Measurements from ENCODE around the gene LIMCH1.

The LIMCH1 gene

DNA sequence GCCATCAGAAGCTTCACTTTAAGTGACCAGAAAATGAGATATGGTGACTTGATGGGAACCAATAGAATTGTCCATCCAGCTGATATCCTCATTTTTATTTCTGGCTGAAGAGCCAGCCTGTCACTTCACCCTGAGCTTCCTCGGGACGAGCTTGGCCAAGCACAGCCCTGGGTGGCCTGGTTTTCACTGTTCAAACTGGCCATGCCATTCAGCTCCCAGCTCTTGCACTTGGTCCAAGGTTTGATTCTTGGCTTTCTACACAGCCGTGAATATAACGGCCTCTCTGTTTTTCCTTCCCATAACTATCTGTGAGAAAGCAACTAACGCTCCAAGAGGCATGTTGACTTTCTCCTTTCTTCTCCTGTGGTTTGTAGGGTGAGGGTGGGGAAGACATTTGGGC lies 71.9 kb downstream of the LIMCH1 start:
- Histone ChIP-seq H3K27ac (no peak overlapping the region), H3K9me3 (no peaks in the 10 kb centered on the region), H3K27me3 (no peaks in the 10 kb centered on the region), H3K36me3 (no peaks in the 10 kb centered on the region), H3K4me3 (ENCODE audit: low read depth in 1 of 2, low read length in 1 of 2) (no peak overlapping the region), H3K4me1 (ENCODE audit: control insufficient read depth in 1 of 2, insufficient read depth in 1 of 2, low read depth in 1 of 2, low read length in 1 of 2) (no peaks in the 10 kb centered on the region)
- TF ChIP-seq CTCF (IDR thresholded peaks at IDR 0.05), result no peak

- Histone ChIP-seq H3K4me3 (ENCODE audit: low read depth in 1 of 2, low read length in 1 of 2) (no peak overlapping the region), H3K27ac (no peak overlapping the region), H3K9me3 (no peaks in the 10 kb centered on the region), H3K4me1 (ENCODE audit: control insufficient read depth in 1 of 2, insufficient read depth in 1 of 2, low read depth in 1 of 2, low read length in 1 of 2) (no peaks in the 10 kb centered on the region), H3K27me3 (no peaks in the 10 kb centered on the region), H3K36me3 (no peaks in the 10 kb centered on the region)
- no peak for TF ChIP-seq CTCF (IDR thresholded peaks at IDR 0.05)
Observed at GRCh38 chr4:41610474-41610873, 72.5 kb downstream of the LIMCH1 start.

GRCh38 chr4:41611124-41611838 lies 73.3 kb downstream of the LIMCH1 start:
- no peaks in the 10 kb centered on the region for H3K27me3 ChIP-seq
- H3K4me1 ChIP-seq (ENCODE audit: control insufficient read depth in 1 of 2, insufficient read depth in 1 of 2, low read depth in 1 of 2, low read length in 1 of 2), result no peaks in the 10 kb centered on the region
- H3K9me3 ChIP-seq, result no peaks in the 10 kb centered on the region
- H3K4me3 ChIP-seq (ENCODE audit: low read depth in 1 of 2, low read length in 1 of 2), result no peak overlapping the region
- H3K27ac ChIP-seq, result no peak overlapping the region
- no peaks in the 10 kb centered on the region for H3K36me3 ChIP-seq
- TF ChIP-seq CTCF (IDR thresholded peaks at IDR 0.05), result no peak

DNA sequence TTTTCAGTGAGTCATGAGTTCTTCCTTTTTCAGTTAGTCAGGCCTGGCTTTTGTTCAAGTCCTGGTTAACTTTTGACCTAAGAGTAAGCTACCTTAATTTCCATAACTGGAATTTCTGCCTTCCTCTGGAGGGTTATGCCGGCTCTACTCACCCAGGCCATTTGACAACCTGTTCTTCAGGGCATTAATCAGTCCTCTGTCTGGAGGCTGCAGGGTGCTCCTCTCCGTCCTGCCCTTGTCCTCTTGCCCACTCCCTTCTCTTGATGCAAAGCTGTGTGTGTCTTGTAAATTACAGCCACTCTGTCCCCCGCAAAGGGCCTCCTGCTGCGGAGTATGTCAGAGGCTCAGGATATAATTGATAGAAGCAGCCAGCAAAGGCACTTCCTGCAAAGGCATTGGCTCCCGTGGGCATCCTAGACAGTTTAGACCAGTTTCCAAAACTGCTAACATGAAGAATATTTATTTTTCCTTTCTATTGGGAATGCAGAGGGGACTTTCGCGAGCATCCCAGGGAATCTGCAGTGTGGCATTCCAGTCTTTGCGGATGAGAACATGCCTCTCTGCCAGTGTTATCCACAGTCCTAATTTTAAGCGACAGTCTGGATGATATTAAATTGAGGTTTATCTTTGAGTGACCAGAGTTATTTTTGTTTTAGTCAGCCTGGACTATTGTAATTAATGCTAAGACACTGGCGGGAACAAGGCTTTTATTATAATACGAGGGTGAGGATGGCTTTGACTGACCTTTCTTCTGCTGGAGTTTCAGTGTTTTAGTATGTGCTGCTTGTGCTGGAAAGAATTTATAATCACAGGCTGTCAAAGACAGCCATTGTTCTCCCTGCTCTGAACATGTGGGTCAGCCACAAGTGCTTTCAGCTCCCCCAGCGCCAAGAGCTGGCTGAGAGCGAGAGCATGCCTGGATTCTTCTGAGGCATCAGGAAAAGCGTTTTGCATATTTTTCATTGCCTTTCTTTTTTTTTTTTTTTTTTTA lies 74.2 kb downstream of the LIMCH1 start:
- Histone ChIP-seq H3K4me3 (ENCODE audit: low read depth in 1 of 2, low read length in 1 of 2) (no peak overlapping the region), H3K27me3 (no peaks in the 10 kb centered on the region), H3K4me1 (ENCODE audit: control insufficient read depth in 1 of 2, insufficient read depth in 1 of 2, low read depth in 1 of 2, low read length in 1 of 2) (no peaks in the 10 kb centered on the region), H3K36me3 (no peaks in the 10 kb centered on the region), H3K9me3 (no peaks in the 10 kb centered on the region), H3K27ac (no peak overlapping the region)
- no peak for TF ChIP-seq CTCF (IDR thresholded peaks at IDR 0.05)

GRCh38 chr4:41613386-41613785 lies 75.4 kb downstream of the LIMCH1 start:
- Histone ChIP-seq H3K9me3 (no peaks in the 10 kb centered on the region), H3K4me3 (ENCODE audit: low read depth in 1 of 2, low read length in 1 of 2) (no peak overlapping the region), H3K36me3 (no peaks in the 10 kb centered on the region), H3K4me1 (ENCODE audit: control insufficient read depth in 1 of 2, insufficient read depth in 1 of 2, low read depth in 1 of 2, low read length in 1 of 2) (no peaks in the 10 kb centered on the region), H3K27me3 (no peaks in the 10 kb centered on the region), H3K27ac (no peak overlapping the region)
- no peak for TF ChIP-seq CTCF (IDR thresholded peaks at IDR 0.05)
